ENCODE measurements around the gene PI3. TPM values are rescaled to one million over a fixed set of nuclear protein-coding genes. Genes with fewer than 3 reads are reported as not detected.

Gene PI3
- total RNA-seq, 1 donor from 2014 or later = not detected

GRCh38 chr20:45187693-45188092, 13.0 kb downstream of the PI3 start:
- no peak for DNase-seq (ENCODE audit: low read depth in 2 of 2)

- DNase-seq (ENCODE audit: low read depth in 2 of 2) = no peak
Observed at GRCh38 chr20:45189067-45189609, 14.4 kb downstream of the PI3 start.

GRCh38 chr20:45189861-45190260, 15.2 kb downstream of the PI3 start:
- no peak for DNase-seq (ENCODE audit: low read depth in 2 of 2)

- no peak for DNase-seq (ENCODE audit: low read depth in 2 of 2)
Observed at GRCh38 chr20:45191926-45192325, 17.2 kb downstream of the PI3 start.

- DNase-seq (ENCODE audit: low read depth in 2 of 2) = no peak
Observed at GRCh38 chr20:45193331-45193730, 18.6 kb downstream of the PI3 start.

GRCh38 chr20:45206725-45207124, 32.0 kb downstream of the PI3 start, which contains the start of gene SEMG1:
Gene SEMG1, plus strand, starts transcription at chr20:45207033. Its CDS starts 21 bp downstream, at chr20:45207054.
- DNase-seq (ENCODE audit: low read depth in 2 of 2) = no peak

- DNase-seq (ENCODE audit: low read depth in 2 of 2) = no peak
Observed at GRCh38 chr20:45209924-45210323, 35.2 kb downstream of the PI3 start.

- DNase-seq (ENCODE audit: low read depth in 2 of 2) = no peak
Observed at GRCh38 chr20:45211569-45212474, 37.1 kb downstream of the PI3 start.

GRCh38 chr20:45212836-45213235, 38.1 kb downstream of the PI3 start:
- no peak for DNase-seq (ENCODE audit: low read depth in 2 of 2)

- no peak for DNase-seq (ENCODE audit: low read depth in 2 of 2)
Observed at GRCh38 chr20:45218124-45218523, 43.4 kb downstream of the PI3 start.

GRCh38 chr20:45218636-45219035, 43.9 kb downstream of the PI3 start:
- no peak for DNase-seq (ENCODE audit: low read depth in 2 of 2)

- no peak for DNase-seq (ENCODE audit: low read depth in 2 of 2)
Observed at GRCh38 chr20:45221076-45221475, 46.4 kb downstream of the PI3 start, which contains the start of gene SEMG2. Gene SEMG2, plus strand, starts transcription at chr20:45221373. Its CDS starts 17 bp downstream, at chr20:45221390.

GRCh38 chr20:45223136-45223535, 48.4 kb downstream of the PI3 start:
- no peak for DNase-seq (ENCODE audit: low read depth in 2 of 2)

Other genes starting within 250 kb of the PI3 start
- 14.0 and 20.5 TPM in 2 replicates for gene TOMM34, start 214.5 kb upstream of the PI3 start, total RNA-seq
- 13.7 and 14.3 TPM in 2 replicates for gene STK4, start 208.4 kb upstream of the PI3 start, total RNA-seq
- under 0.01 and 0.25 TPM in 2 replicates for gene KCNS1, start 73.8 kb upstream of the PI3 start, total RNA-seq
- not detected in 2 replicates for gene WFDC5, start 59.7 kb upstream of the PI3 start, total RNA-seq
- gene WFDC12, start 50.4 kb upstream of the PI3 start, total RNA-seq = not detected in 2 replicates
- not detected in 2 replicates for gene SEMG1, start 32.1 kb downstream of the PI3 start, total RNA-seq
- not detected in 2 replicates for gene SEMG2, start 46.5 kb downstream of the PI3 start, total RNA-seq
- gene SLPI, start 79.7 kb downstream of the PI3 start, total RNA-seq = 0.39 and 1.4 TPM in 2 replicates
- not detected in 2 replicates for gene RBPJL, start 131.9 kb downstream of the PI3 start, total RNA-seq
- under 0.01 TPM in 2 replicates for gene MATN4, start 133.4 kb downstream of the PI3 start, total RNA-seq
- gene SDC4, start 173.5 kb downstream of the PI3 start, total RNA-seq = 37.7 and 55.6 TPM in 2 replicates
- 16.6 and 24.0 TPM in 2 replicates for gene SYS1, start 188.3 kb downstream of the PI3 start, total RNA-seq
- gene TP53TG5, start 203.4 kb downstream of the PI3 start, total RNA-seq = not detected in 2 replicates
- 6.4 and 9.4 TPM in 2 replicates for gene DBNDD2, start 233.4 kb downstream of the PI3 start, total RNA-seq
- 16.4 and 31.0 TPM in 2 replicates for gene PIGT, start 241.2 kb downstream of the PI3 start, total RNA-seq